NOMO-1 (cell line): ENCODE measurements around the gene QSOX2.

Experiments used
- DNase-seq, 2 experiments: peaks; one replicate each; lab custom pipeline; 2025; ENCODE audit not compliant: unreplicated experiment in 2 of 2; lab: John Stamatoyannopoulos, UW

Gene QSOX2

GRCh38 chr9:136208675-136209074 is 36.9 kb downstream of the QSOX2 start:
- no peak for DNase-seq

GRCh38 chr9:136207616-136208015 is 38.0 kb downstream of the QSOX2 start:
- no peak for DNase-seq

DNA sequence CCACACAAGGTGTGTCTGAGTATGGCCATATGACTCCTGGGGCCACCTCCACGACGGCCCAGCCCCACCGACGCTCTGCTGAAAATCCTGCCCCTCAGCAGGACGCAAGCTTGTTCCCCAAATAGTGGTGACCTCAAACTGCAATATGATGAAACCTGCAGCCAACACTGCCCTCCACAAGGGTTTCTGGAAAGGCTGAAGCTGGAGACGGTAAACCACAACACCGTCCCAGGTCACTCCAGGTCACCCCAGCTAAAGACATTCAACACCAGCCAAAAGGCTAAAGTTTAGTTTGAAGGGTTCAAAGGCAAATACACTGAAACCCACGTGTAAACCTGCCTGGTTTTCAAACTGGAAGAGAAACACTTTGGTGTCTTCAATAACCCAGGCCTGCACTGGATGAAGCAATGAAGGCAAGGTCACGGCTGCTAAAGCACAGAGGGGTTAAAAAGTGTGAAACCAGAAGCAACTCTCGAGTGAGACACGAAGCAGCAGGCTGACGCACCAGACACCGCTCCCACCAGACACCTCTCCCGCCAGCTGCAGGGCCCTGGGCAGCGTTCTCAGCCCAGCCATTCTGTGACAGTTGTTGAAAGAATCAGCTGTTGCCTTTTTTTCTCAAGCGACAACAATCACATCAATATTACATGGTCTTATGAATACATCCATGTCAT is 38.9 kb downstream of the QSOX2 start:
- DNase-seq = peak; percentile 80 to 94

DNA sequence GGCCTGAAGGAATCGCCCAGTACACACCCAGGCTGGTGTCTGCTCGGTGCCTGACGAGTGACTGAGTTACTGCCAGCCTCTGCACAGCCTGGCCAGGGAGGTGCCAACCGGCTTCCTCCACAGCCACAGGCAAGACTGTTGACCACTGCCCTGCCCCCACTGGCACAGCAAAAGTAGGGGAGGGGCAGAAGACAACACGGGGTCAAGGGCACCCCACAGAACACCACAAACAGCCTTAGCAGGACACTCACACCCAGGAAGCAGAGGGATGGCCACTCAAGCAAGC is 40.0 kb downstream of the QSOX2 start:
- no peak for DNase-seq

- DNase-seq = peak in 1 of 2 experiments; percentile 25
Observed at GRCh38 chr9:136204838-136205706, 40.5 kb downstream of the QSOX2 start, which contains the start of gene LHX3. Gene LHX3 (minus strand): TSS chr9:136205128. CDS start chr9:136205012, 116 bp downstream.

DNA sequence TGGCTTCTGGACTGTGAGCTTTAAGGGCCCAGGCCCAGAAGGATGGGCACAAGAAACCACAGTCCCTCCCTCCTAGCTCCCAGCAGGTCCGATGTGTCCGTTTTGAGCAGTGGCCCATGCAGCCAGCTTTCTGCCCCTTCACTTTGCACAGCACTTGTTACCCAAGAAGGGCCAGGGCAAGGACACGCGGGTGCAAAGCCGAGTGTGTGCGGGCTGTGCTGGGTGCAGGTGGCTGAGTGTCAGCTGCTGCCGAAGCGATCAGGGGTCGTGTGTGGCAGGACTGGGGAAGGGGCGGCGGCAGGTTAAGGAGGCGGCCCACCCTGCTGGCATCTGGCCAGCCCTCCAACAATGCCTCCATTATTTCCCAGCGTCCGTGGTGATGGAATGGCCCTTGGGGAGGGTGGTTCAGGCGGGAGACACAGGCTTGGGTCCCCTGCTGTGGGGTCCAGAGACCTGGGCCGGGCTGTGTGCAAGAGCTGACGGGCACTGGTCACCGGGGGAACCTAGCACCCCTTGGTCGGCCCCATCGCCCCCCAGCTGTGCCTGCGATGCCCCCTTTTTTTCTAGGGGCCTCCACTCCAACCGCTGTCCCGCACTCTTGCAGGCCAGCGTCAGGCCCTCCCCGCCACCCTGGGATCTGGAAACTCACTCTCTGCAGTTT is 41.3 kb downstream of the QSOX2 start:
- no peak for DNase-seq

DNA sequence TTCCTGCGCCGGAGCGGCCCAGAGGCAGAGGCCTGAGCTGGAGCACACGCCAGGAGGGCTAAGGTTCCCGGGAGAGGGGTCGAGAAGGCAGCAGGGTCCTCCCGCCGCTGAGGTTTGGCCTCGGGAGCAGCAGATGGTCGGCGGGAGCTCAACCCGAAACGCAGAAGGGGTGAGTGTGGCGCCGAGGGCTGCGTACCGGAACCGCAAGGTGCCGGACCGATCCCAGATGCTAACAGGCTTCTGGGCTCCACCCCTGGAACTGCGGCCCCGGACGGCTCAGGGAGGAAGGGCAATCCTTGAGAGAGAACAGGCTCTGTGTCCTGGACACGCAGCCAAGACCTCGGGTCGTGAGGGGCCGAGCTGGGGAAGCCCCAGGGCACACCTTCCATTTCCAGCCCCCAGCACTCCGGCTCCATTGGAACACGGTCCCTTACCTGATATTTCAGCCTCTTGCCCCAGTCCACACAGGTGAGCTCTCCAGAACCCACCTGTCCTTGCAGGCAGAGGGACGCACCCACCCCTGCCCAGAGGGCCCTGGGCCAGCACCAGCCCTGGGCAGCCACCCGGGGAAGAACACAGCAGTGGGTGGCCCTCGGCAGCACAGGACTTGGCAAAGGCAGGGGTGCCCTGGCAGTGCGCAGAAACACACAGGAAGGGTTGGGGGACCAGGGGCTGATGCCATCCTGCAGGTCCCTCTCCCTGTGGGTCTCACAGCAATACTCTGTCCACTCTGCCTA is 42.0 kb downstream of the QSOX2 start:
- no peak for DNase-seq

GRCh38 chr9:136202454-136203407 is 42.9 kb downstream of the QSOX2 start:
- DNase-seq = no peak

GRCh38 chr9:136201609-136202453 is 43.8 kb downstream of the QSOX2 start:
- DNase-seq = no peak

GRCh38 chr9:136201174-136201573 is 44.4 kb downstream of the QSOX2 start:
- no peak for DNase-seq

GRCh38 chr9:136200424-136200823 is 45.2 kb downstream of the QSOX2 start:
- DNase-seq = no peak

DNA sequence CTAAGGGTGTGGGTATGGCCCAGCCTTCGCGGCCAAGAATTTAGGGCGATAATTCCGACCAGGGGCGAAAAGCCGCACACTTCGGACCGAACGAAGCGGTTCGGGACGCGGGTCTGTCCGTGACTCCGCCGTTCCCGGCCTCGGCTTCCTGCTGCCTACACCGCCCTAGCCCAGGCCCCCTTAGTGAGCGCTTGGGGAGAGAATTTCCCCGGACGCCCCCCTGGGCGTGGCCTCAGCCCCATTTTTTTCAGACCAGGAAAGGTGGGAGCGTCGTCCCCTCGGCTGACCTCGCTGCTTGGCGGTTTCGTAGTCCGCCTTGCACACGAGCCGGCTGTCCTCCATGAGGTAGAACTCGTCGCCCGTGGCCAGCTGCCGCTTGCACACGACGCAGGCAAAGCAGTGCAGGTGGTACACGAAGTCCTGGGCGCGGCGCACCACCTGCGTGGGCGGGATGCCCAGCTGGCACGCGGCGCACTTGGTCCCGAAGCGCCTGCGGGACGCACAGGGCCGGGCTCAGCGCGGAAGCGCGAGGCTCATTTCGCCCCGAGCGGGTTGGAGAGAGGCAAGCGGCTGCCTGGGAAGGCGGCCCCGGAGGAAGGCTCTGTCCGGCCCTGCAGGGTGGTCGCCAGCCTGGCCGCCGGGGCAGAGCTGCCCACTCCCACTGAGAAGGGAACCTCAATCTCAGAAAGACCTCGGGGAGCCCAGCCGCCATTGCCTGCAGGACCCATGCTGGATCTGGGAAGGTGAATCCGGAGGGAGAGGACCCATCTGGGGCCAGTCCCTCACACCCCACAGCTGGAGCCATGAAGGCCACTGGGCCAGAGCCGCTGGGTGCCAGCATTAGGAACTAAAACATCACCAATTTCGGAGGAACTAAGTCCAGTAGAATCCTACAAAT is 46.0 kb downstream of the QSOX2 start:
- no peak for DNase-seq

GRCh38 chr9:136198605-136199083 is 47.0 kb downstream of the QSOX2 start:
- DNase-seq = no peak

DNA sequence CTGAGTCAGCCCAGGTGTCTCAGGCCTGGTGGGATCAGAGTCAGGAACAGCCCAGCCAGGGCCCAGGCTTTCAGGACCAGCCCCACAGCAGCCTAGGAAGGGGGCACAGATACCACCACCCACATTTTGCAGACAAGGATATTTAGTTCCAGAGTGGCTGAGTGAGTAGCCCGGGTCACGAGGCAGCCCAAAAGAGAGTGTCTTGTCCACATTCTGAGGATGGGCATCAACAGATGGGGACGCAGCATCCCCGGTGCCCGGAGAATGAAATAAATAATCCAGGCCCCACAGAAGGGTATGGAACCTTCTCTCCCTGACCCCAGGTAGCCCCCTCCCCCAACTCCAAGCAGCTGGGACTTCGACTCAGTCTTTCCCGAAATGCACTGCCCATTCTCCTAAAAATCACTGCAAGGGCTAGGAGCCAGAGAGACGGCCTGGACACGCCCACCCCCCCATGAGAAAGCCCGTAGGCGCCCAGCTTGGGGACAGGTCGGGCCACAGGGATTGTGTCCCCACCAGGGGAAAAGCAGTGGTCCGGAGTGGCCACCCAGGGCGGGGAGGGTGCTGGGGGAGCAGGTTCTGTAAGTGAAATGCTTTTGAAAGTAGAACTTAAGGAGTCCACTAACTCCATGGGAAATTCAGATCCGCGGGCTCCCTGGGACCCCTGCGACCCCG is 47.5 kb downstream of the QSOX2 start:
- DNase-seq = no peak

- no peak for DNase-seq
Observed at GRCh38 chr9:136197084-136197875, 48.3 kb downstream of the QSOX2 start.

DNA sequence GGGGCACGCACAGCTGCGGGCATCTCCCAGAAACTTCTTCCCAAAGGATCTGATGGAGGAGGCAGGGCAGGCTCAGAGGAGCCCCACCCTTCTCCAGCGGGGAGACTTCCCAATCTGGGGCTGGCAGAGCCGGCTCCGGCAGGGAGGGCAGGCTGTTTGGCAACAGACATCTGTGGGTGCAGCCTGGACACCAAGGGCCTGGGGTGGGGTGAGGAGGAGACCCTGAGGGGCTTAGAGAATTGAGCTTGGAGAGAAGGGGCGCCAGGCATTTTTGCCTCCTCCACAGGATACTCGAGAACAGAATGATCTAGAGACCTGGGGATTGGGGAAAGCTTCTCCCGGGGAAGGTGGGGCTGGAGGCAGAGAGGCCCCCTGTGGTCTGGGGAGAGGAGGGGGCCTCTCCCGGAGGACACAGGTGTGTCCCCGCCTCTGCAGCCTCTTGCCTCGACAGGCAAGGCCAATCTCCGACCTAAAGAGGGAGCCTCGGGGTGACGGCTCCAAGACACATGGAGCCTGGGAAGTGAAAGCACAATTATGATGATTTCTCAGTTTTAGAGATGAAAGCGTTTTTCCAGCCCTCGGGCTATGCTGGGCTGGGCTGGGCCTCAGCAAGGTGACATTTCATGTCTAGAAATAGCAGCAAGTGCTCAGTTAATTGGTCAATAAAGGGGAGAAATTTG is 49.1 kb downstream of the QSOX2 start:
- peak in 1 of 2 experiments; percentile 20 for DNase-seq
